Activated CD8-positive, alpha-beta memory T cell treated with anti-CD3 and anti-CD28 coated beads, Interleukin-2, amount 50 U/mL, for 24 hours (primary cell): Measurements from ENCODE around the gene STAC2.
"Not testable (repeated sequence)": the region's sequence is repeated elsewhere in the genome, so short reads cannot be mapped to it uniquely, and the experiment has no call there.

Experiments used
- DNase-seq: peaks from one replicate; pipeline ENCODE4 v3.0.0-alpha.2; 2020; ENCODE audit errors: extremely low read depth

Gene STAC2

GRCh38 chr17:39225308-39225958, at the start of gene STAC2:
Gene STAC2, minus strand, starts transcription at chr17:39225945. Its CDS starts 443 bp downstream, at chr17:39225502.
- DNase-seq = no peak

- no peak for DNase-seq
Measured at GRCh38 chr17:39271546-39271945, 45.8 kb upstream of the STAC2 start.

GRCh38 chr17:39270923-39271322, 45.2 kb upstream of the STAC2 start:
- no peak for DNase-seq

- DNase-seq = no peak
Measured at GRCh38 chr17:39264119-39264518, 38.4 kb upstream of the STAC2 start.

- no peak for DNase-seq
Measured at GRCh38 chr17:39261286-39261685, 35.5 kb upstream of the STAC2 start.

GRCh38 chr17:39252788-39253460, 27.2 kb upstream of the STAC2 start:
- DNase-seq = no peak

GRCh38 chr17:39251997-39252396, 26.3 kb upstream of the STAC2 start:
- no peak for DNase-seq

GRCh38 chr17:39250076-39250475, 24.3 kb upstream of the STAC2 start:
- DNase-seq = not testable (repeated sequence)

GRCh38 chr17:39246274-39246673, 20.5 kb upstream of the STAC2 start:
- DNase-seq = no peak

- peak; percentile 66 for DNase-seq
Measured at GRCh38 chr17:39244600-39245570, 19.1 kb upstream of the STAC2 start.

- no peak for DNase-seq
Measured at GRCh38 chr17:39244016-39244599, 18.4 kb upstream of the STAC2 start.

- DNase-seq = no peak
Measured at GRCh38 chr17:39243155-39243554, 17.4 kb upstream of the STAC2 start.

GRCh38 chr17:39240631-39241030, 14.9 kb upstream of the STAC2 start:
- no peak for DNase-seq

- no peak for DNase-seq
Measured at GRCh38 chr17:39239640-39240314, 14.0 kb upstream of the STAC2 start.

GRCh38 chr17:39238311-39238972, 12.7 kb upstream of the STAC2 start:
- peak; percentile 35 for DNase-seq

GRCh38 chr17:39237586-39237985, 11.8 kb upstream of the STAC2 start:
- no peak for DNase-seq

GRCh38 chr17:39236981-39237441, 11.3 kb upstream of the STAC2 start:
- DNase-seq = no peak

GRCh38 chr17:39236450-39236927, 10.7 kb upstream of the STAC2 start:
- no peak for DNase-seq

GRCh38 chr17:39235555-39236449, 10.1 kb upstream of the STAC2 start:
- DNase-seq = no peak
